OCI-LY3 (cell line): ENCODE measurements around the gene SSTR4.

Experiments used
- CTCF ChIP-seq: fragments of 200-600, 300-600 bp; sonication (generic); IDR thresholded peaks from 2 replicates; pipeline ENCODE4 v1.5.1; 2014; ENCODE audit warnings: antibody characterized with exemption, low read length, low read depth
- EZH2phosphoT487 ChIP-seq: fragments of 200-600 bp; shearing (Covaris generic); IDR thresholded peaks from 2 replicates; pipeline ENCODE4 v1.6.1; 2018; ENCODE audit warnings: antibody characterized with exemption, mixed run types, low read depth

GRCh38 chr20:23007886-23008655, 27.0 kb upstream of the SSTR4 start:
- TF ChIP-seq CTCF (no peak), EZH2phosphoT487 (no peak)
